ENCODE results near the gene RNF157.

Gene RNF157

DNA sequence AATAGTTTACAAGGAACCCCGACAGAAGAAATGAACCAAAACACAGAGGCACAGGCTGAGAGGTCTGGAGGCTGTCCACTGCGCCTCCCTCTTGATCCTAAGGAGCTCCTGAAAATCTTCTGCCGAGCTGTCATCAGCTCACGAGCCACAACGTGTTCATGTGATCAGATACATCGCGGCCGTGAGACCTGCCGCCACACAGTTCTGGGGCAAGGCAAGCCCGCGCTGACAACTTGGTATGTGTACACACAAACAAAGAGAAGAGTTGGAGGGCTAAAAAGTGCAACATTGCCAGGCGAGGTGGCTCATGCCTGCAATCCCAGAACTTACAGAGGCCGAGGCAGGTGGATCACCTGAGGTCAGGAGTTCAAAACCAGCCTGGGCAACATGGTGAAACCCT lies 144.3 kb downstream of the RNF157 start (continued):
- TF ChIP-seq, protein P1, sequence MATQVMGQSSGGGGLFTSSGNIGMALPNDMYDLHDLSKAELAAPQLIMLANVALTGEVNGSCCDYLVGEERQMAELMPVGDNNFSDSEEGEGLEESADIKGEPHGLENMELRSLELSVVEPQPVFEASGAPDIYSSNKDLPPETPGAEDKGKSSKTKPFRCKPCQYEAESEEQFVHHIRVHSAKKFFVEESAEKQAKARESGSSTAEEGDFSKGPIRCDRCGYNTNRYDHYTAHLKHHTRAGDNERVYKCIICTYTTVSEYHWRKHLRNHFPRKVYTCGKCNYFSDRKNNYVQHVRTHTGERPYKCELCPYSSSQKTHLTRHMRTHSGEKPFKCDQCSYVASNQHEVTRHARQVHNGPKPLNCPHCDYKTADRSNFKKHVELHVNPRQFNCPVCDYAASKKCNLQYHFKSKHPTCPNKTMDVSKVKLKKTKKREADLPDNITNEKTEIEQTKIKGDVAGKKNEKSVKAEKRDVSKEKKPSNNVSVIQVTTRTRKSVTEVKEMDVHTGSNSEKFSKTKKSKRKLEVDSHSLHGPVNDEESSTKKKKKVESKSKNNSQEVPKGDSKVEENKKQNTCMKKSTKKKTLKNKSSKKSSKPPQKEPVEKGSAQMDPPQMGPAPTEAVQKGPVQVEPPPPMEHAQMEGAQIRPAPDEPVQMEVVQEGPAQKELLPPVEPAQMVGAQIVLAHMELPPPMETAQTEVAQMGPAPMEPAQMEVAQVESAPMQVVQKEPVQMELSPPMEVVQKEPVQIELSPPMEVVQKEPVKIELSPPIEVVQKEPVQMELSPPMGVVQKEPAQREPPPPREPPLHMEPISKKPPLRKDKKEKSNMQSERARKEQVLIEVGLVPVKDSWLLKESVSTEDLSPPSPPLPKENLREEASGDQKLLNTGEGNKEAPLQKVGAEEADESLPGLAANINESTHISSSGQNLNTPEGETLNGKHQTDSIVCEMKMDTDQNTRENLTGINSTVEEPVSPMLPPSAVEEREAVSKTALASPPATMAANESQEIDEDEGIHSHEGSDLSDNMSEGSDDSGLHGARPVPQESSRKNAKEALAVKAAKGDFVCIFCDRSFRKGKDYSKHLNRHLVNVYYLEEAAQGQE (tag by site-specific recombination; IDR thresholded peaks at IDR 0.05) = no peak
- no peak for TF ChIP-seq ZNF274 (IDR thresholded peaks at IDR 0.05; ENCODE audit: low read length)
- TF ChIP-seq ZNF274 (tag by site-specific recombination; IDR thresholded peaks at IDR 0.05; ENCODE audit: borderline replicate concordance) = no peak
- no peak for TF ChIP-seq ZNF2 (tag by site-specific recombination; IDR thresholded peaks at IDR 0.05)
- TF ChIP-seq ZNF610 (tag by site-specific recombination; IDR thresholded peaks at IDR 0.05; ENCODE audit: borderline replicate concordance) = no peak
- no peak for TF ChIP-seq ZNF785 (tag by site-specific recombination; IDR thresholded peaks at IDR 0.05)
- no peak for TF ChIP-seq ZNF629 (tag by site-specific recombination; IDR thresholded peaks at IDR 0.05)
- TF ChIP-seq ZNF10 (tag by site-specific recombination; IDR thresholded peaks at IDR 0.05) = no peak
- no peak for TF ChIP-seq ZNF114 (tag by site-specific recombination; IDR thresholded peaks at IDR 0.05)
- no peak for TF ChIP-seq ZNF701 (tag by site-specific recombination; IDR thresholded peaks at IDR 0.05)
- TF ChIP-seq, protein P2, sequence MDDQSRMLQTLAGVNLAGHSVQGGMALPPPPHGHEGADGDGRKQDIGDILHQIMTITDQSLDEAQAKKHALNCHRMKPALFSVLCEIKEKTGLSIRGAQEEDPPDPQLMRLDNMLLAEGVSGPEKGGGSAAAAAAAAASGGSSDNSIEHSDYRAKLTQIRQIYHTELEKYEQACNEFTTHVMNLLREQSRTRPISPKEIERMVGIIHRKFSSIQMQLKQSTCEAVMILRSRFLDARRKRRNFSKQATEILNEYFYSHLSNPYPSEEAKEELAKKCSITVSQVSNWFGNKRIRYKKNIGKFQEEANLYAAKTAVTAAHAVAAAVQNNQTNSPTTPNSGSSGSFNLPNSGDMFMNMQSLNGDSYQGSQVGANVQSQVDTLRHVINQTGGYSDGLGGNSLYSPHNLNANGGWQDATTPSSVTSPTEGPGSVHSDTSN (CRISPR knock-in tag; IDR thresholded peaks at IDR 0.05) = no peak
- TF ChIP-seq REPIN1 (tag by site-specific recombination; IDR thresholded peaks at IDR 0.05; ENCODE audit: low read depth) = no peak
- no peak for TF ChIP-seq ZNF248 (tag by site-specific recombination; IDR thresholded peaks at IDR 0.05)

DNA sequence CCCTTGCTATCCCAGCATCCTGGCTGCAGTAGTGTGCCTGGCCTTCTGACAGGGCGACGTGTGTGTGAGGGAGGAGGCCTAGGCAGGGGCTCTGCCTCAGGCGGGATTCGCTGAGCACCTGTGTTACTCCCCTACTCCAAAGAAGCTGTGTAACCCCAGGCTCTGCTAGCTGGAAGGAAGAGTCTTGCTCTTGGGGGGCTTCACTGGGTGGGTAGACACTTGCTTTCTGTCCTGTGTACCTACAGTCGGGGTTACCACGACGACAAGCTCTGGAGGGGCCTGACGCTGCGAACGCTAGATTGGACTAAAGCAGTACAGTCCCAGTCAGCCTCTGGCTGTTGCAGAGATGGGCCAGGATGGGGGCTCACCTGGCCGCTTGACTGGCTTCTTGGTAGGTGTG lies 146.2 kb downstream of the RNF157 start:
- peaks cover 38 to 90% of the 10 kb centered on the region in 2 experiments for H3K36me3 ChIP-seq (ENCODE audit: control insufficient read depth in 2 of 2, insufficient read depth in 1 of 2, low read length in 2 of 2)
- POLR2A ChIA-PET = no interaction called here
- no peak overlapping the region for H3K27ac ChIP-seq (ENCODE audit: extremely low read depth, low read depth, low read length)
- H3K4me1 ChIP-seq (ENCODE audit: control insufficient read depth, insufficient read depth, low read length) = no peaks in the 10 kb centered on the region
- TF ChIP-seq ZNF16 (tag by site-specific recombination; IDR thresholded peaks at IDR 0.05; ENCODE audit: low read depth) = no peak
- TF ChIP-seq ZNF776 (tag by site-specific recombination; IDR thresholded peaks at IDR 0.05; ENCODE audit: borderline replicate concordance) = no peak
- TF ChIP-seq SP7 (tag by site-specific recombination; IDR thresholded peaks at IDR 0.05) = no peak
- TF ChIP-seq, protein P3, sequence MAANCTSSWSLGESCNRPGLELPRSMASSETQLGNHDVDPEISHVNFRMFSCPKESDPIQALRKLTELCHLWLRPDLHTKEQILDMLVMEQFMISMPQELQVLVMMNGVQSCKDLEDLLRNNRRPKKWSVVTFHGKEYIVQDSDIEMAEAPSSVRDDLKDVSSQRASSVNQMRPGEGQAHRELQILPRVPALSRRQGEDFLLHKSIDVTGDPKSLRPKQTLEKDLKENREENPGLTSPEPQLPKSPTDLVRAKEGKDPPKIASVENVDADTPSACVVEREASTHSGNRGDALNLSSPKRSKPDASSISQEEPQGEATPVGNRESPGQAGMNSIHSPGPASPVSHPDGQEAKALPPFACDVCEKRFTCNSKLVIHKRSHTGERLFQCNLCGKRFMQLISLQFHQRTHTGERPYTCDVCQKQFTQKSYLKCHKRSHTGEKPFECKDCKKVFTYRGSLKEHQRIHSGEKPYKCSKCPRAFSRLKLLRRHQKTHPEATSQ (tag by site-specific recombination; IDR thresholded peaks at IDR 0.05) = no peak
- no peak for TF ChIP-seq ZIC2 (tag by site-specific recombination; IDR thresholded peaks at IDR 0.05)
- no peak for TF ChIP-seq ZNF239 (tag by site-specific recombination; IDR thresholded peaks at IDR 0.05)
- no peak for TF ChIP-seq KLF16 (tag by site-specific recombination; IDR thresholded peaks at IDR 0.05)
- TF ChIP-seq ZNF791 (tag by site-specific recombination; IDR thresholded peaks at IDR 0.05) = no peak
- no peak for TF ChIP-seq OVOL3 (tag by site-specific recombination; IDR thresholded peaks at IDR 0.05)
- TF ChIP-seq ZNF416 (tag by site-specific recombination; IDR thresholded peaks at IDR 0.05) = no peak
- no peak for TF ChIP-seq ZNF621 (tag by site-specific recombination; IDR thresholded peaks at IDR 0.05)
- TF ChIP-seq ZBTB8A (tag by site-specific recombination; IDR thresholded peaks at IDR 0.05) = no peak
- no peak for TF ChIP-seq ZNF555 (tag by site-specific recombination; conservative IDR thresholded peaks at IDR 0.05)
- H3K4me3 ChIP-seq (ENCODE audit: low read depth, low read length) = no peak overlapping the region
- no peaks in the 10 kb centered on the region for H3K9me3 ChIP-seq (ENCODE audit: control insufficient read depth, insufficient read depth, low read depth, low read length)
- CTCF ChIA-PET = interaction anchor here (0.6 to 1.4 kb wide), 4 partner anchors 14 to 305 kb away, joined by 3 to 6 read pairs (median 3); no protein-coding TSS in a partner anchor

All from HEK293 (cell line).